Keratinocyte (primary cell): ENCODE data around the gene TLE1. TPM values are rescaled to one million over a fixed set of nuclear protein-coding genes. Genes with fewer than 3 reads are reported as not detected.
"Not testable (repeated sequence)": the region's sequence is repeated elsewhere in the genome, so short reads cannot be mapped to it uniquely, and the experiment has no call there.

ENCODE experiments used
- DNase-seq: peaks from one replicate; pipeline ENCODE4 v3.0.0-alpha.2; 2011; ENCODE audit warnings: low read depth, missing footprints, low spot score
- FAIRE-seq: peaks from 2 replicates; lab custom pipeline; 2011; peaks lifted over from hg19 to GRCh38; lab: Jason Lieb, UNC
- H2AFZ ChIP-seq: 2 replicates; pipeline ENCODE4 v1.6.0; 2012; ENCODE audit warnings: low read length, control low read depth, inconsistent platforms; ENCODE audit not compliant: control insufficient read depth
- H3K27ac ChIP-seq: 2 replicates; pipeline ENCODE4 v1.5.1; 2011; ENCODE audit warnings: low read length; ENCODE audit not compliant: control insufficient read depth, insufficient read depth
- H3K27me3 ChIP-seq: 3 replicates; pipeline ENCODE4 v1.6.0; 2011; ENCODE audit warnings: low read length; ENCODE audit not compliant: control insufficient read depth, insufficient read depth; ENCODE audit errors: extremely low read depth
- H3K36me3 ChIP-seq, 2 experiments: 2 replicates in 1 of 2; 3 replicates in 1 of 2; pipeline ENCODE4 v1.5.1; 2011; ENCODE audit warnings: low read length in 2 of 2, mild to moderate bottlenecking in 1 of 2; ENCODE audit not compliant: control insufficient read depth in 2 of 2, insufficient read depth in 2 of 2; ENCODE audit errors: extremely low read depth in 1 of 2
- H3K4me1 ChIP-seq: 3 replicates; pipeline ENCODE4 v1.5.1; 2011; ENCODE audit warnings: low read length; ENCODE audit not compliant: control insufficient read depth, insufficient read depth; ENCODE audit errors: extremely low read depth
- H3K4me2 ChIP-seq: 3 replicates; pipeline ENCODE4 v1.6.0; 2011; ENCODE audit warnings: low read depth, low read length; ENCODE audit not compliant: control insufficient read depth, insufficient read depth; ENCODE audit errors: extremely low read depth
- H3K4me3 ChIP-seq, 3 experiments: fragments of 200-600 bp in 1 of 3; sonication (generic) in 1 of 3; 2 replicates in 2 of 3; 3 replicates in 1 of 3; pipeline ENCODE4 v1.5.1; 2011 to 2016; ENCODE audit warnings: low read length in 3 of 3, mild to moderate bottlenecking in 3 of 3, control low read depth in 2 of 3, inconsistent platforms in 1 of 3, low read depth in 1 of 3, mixed read lengths in 1 of 3, mixed run types in 1 of 3, moderate library complexity in 1 of 3; ENCODE audit not compliant: control insufficient read depth in 2 of 3, insufficient read depth in 2 of 3; ENCODE audit errors: extremely low read depth in 1 of 3
- H3K79me2 ChIP-seq: 2 replicates; pipeline ENCODE4 v1.6.0; 2012; ENCODE audit warnings: low read length; ENCODE audit not compliant: control insufficient read depth, insufficient read depth
- H3K9ac ChIP-seq: 3 replicates; pipeline ENCODE4 v1.6.0; 2011; ENCODE audit warnings: low read length; ENCODE audit not compliant: control insufficient read depth, insufficient read depth; ENCODE audit errors: extremely low read depth
- H3K9me1 ChIP-seq: 3 replicates; pipeline ENCODE4 v1.6.0; 2011; ENCODE audit warnings: low read length; ENCODE audit not compliant: control insufficient read depth, insufficient read depth; ENCODE audit errors: extremely low read depth
- H3K9me3 ChIP-seq: 2 replicates; pipeline ENCODE4 v1.5.1; 2012; ENCODE audit warnings: low read depth, low read length; ENCODE audit not compliant: control insufficient read depth
- H4K20me1 ChIP-seq: 3 replicates; pipeline ENCODE4 v1.6.0; 2011; ENCODE audit warnings: low read length; ENCODE audit not compliant: control insufficient read depth, insufficient read depth; ENCODE audit errors: extremely low read depth
- EZH2 ChIP-seq: IDR thresholded peaks from one replicate; pipeline ENCODE4 v1.6.1; 2012; ENCODE audit warnings: inconsistent platforms, mild to moderate bottlenecking, low read length, moderate library complexity
- dilution Hi-C: fragments of 300-500 bp; cut with MboI; formaldehyde crosslinking; loops from one replicate; pipeline ENCODE4 v1.7.0; 2020; ENCODE audit warnings: low sequenced_read_pairs; ENCODE audit not compliant: extremely low pct_ligation_motif_present
- polyA plus RNA-seq, 5 experiments: library from polyadenylated mRNA; depleted of rRNA in 3 of 5; stranded (reverse) in 3 of 5; stranded (forward) in 1 of 5; unstranded in 1 of 5; fragments of >200 nt; gene quantifications; 1 replicate in 1 of 5; 2 replicates in 3 of 5; 3 replicates in 1 of 5; pipeline versions ENCODE4 v1.2.1 to v1.2.3, GENCODE V29; 2011 to 2012; ENCODE audit warnings: missing spikeins in 2 of 5, low read depth in 1 of 5, low replicate concordance in 1 of 5
- TF ChIP-seq, protein P1 (sequence below), 3 experiments: IDR thresholded peaks in 1 of 3; conservative IDR thresholded peaks in 1 of 3; optimal IDR thresholded peaks in 1 of 3; 2 replicates in 2 of 3; 3 replicates in 1 of 3; pipeline versions ENCODE3 to v1.5.1; 2011; ENCODE audit warnings: low read length in 3 of 3, mild to moderate bottlenecking in 3 of 3, moderate library complexity in 2 of 3, control low read depth in 1 of 3, inconsistent platforms in 1 of 3; ENCODE audit not compliant: insufficient read depth in 2 of 3; ENCODE audit errors: extremely low read depth in 1 of 3

The TLE1 gene
- polyA plus RNA-seq, 1 donor (not counting 4 experiments of a cell fraction or from before 2014, with no cell fraction given) = 29.6 TPM

DNA sequence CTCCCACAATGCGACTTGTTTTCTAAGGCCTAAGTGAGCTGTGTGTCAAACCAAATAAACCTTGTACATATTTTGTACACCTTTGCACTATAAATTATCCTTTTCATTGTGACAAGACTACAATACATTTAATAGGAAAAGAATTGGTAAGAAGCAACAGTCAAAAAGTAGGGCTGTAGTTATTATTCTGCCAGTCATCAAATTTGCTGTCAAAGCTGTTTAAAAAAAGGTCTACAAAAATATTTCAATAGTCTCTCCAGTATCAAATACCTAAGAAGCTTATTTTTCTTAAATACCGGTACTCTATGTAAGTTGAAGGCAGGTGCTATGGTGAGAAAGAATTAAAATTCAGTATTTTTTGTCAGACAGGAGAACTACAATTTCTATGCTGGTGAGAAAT is 40.5 kb downstream of the TLE1 start:
- Histone ChIP-seq H3K27me3 (no peaks in the 10 kb centered on the region), H2AFZ (no peak overlapping the region), H3K36me3 (peaks cover 9 to 14% of the 10 kb centered on the region in 2 experiments), H3K79me2 (peaks cover 15% of the 10 kb centered on the region), H3K4me1 (peaks cover 4% of the 10 kb centered on the region), H3K27ac (no peak overlapping the region), H3K9me3 (no peaks in the 10 kb centered on the region), H3K9me1 (no peaks in the 10 kb centered on the region), H3K4me3 (no peak overlapping the region), H3K9ac (no peak overlapping the region), H3K4me2 (no peak overlapping the region), H4K20me1 (no peaks in the 10 kb centered on the region)
- no peak for DNase-seq
- dilution Hi-C loops = no loop called here
- no peak for TF ChIP-seq EZH2
- TF ChIP-seq, protein P1, sequence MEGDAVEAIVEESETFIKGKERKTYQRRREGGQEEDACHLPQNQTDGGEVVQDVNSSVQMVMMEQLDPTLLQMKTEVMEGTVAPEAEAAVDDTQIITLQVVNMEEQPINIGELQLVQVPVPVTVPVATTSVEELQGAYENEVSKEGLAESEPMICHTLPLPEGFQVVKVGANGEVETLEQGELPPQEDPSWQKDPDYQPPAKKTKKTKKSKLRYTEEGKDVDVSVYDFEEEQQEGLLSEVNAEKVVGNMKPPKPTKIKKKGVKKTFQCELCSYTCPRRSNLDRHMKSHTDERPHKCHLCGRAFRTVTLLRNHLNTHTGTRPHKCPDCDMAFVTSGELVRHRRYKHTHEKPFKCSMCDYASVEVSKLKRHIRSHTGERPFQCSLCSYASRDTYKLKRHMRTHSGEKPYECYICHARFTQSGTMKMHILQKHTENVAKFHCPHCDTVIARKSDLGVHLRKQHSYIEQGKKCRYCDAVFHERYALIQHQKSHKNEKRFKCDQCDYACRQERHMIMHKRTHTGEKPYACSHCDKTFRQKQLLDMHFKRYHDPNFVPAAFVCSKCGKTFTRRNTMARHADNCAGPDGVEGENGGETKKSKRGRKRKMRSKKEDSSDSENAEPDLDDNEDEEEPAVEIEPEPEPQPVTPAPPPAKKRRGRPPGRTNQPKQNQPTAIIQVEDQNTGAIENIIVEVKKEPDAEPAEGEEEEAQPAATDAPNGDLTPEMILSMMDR (optimal IDR thresholded peaks at IDR 0.05 in 1 of 3, IDR thresholded peaks at IDR 0.05 in 1 of 3, conservative IDR thresholded peaks at IDR 0.05 in 1 of 3; ENCODE audit: extremely low read depth in 1 of 3, insufficient read depth in 2 of 3, low read length in 3 of 3) = no peak
- no peak for FAIRE-seq

DNA sequence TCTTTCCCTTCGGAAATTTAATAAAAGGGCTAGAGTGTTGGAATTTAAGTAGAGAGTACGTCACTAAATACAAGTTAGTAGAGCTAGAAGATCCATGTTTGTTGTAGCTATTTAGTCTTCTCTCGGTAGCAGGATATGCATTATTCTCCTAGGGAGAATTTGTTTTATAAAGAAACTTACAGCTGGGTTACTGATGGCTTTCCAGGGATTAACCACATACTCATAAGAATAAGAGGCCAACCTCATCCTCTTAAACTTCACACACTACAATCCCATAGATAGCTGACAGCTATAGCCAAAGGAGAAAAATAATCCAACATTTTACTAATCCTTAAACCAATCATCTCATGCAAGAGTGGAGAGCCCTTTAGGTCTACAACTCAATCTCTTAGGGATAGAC is 43.0 kb downstream of the TLE1 start:
- H3K9me1 ChIP-seq = no peaks in the 10 kb centered on the region
- H3K4me3 ChIP-seq = no peak overlapping the region
- H3K36me3 ChIP-seq = peaks cover 11 to 12% of the 10 kb centered on the region in 2 experiments
- H3K9me3 ChIP-seq = no peaks in the 10 kb centered on the region
- H2AFZ ChIP-seq = no peak overlapping the region
- dilution Hi-C loops = no loop called here
- no peak overlapping the region for H3K4me2 ChIP-seq
- no peaks in the 10 kb centered on the region for H4K20me1 ChIP-seq
- no peaks in the 10 kb centered on the region for H3K27me3 ChIP-seq
- no peak for DNase-seq
- no peak for TF ChIP-seq EZH2
- TF ChIP-seq, protein P1 (optimal IDR thresholded peaks at IDR 0.05 in 1 of 3, IDR thresholded peaks at IDR 0.05 in 1 of 3, conservative IDR thresholded peaks at IDR 0.05 in 1 of 3; ENCODE audit: extremely low read depth in 1 of 3, insufficient read depth in 2 of 3, low read length in 3 of 3) = no peak
- no peak overlapping the region for H3K9ac ChIP-seq
- peaks cover 13% of the 10 kb centered on the region for H3K79me2 ChIP-seq
- FAIRE-seq = no peak
- no peaks in the 10 kb centered on the region for H3K4me1 ChIP-seq
- H3K27ac ChIP-seq = no peak overlapping the region

DNA sequence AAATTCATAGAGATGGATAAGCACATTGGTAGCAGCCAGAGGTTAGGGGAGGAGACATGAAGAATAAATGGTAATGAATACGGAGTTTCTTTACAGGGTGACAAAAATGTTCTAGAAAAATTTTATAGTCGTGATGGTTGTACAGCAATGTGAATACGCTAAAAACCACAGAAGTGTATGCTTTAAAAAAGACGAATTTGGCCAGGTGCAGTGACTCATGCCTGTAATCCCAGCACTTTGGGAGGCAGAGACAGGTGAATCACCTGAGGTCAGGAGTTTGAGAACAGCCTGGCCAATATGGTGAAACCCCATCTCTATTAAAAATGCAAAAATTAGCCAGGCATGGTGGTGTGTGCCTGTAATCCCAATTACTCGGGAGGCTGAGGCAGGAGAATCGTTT is 44.8 kb downstream of the TLE1 start:
- dilution Hi-C loops, H3K27ac ChIP-seq, H3K4me2 ChIP-seq, FAIRE-seq, DNase-seq, H4K20me1 ChIP-seq, H3K27me3 ChIP-seq, H3K4me3 ChIP-seq, H3K9ac ChIP-seq, H3K4me1 ChIP-seq, H2AFZ ChIP-seq, H3K9me3 ChIP-seq, H3K36me3 ChIP-seq, H3K9me1 ChIP-seq: not testable (repeated sequence)
- peaks cover 23% of the 10 kb centered on the region for H3K79me2 ChIP-seq
